Stimulated activated CD4-positive, alpha-beta T cell treated with anti-CD3 and anti-CD28 coated beads, Interleukin-2, amount 100 ng/mL, for 24 hours (primary cell): ENCODE data around the gene NME3.

Experiments used
- DNase-seq, 2 donors: peaks; one replicate each; pipeline ENCODE4 v3.0.0-alpha.2; 2020

NME3 gene

GRCh38 chr16:1792836-1793577 lies 21.7 kb upstream of the NME3 start:
- DNase-seq = no peak

- no peak for DNase-seq
These were observed 20.8 kb upstream of the NME3 start for GRCh38 chr16:1791943-1792812.

- no peak for DNase-seq
These were observed 20.1 kb upstream of the NME3 start for GRCh38 chr16:1791256-1791942.

GRCh38 chr16:1790611-1791255 lies 19.4 kb upstream of the NME3 start:
- DNase-seq = no peak

GRCh38 chr16:1790261-1790610 lies 18.9 kb upstream of the NME3 start:
- DNase-seq = no peak

- DNase-seq = no peak
These were observed 18.3 kb upstream of the NME3 start for GRCh38 chr16:1789643-1790045.

GRCh38 chr16:1788708-1789100 lies 17.4 kb upstream of the NME3 start:
- no peak for DNase-seq

- no peak for DNase-seq
These were observed 16.9 kb upstream of the NME3 start for GRCh38 chr16:1788095-1788707.

- DNase-seq = no peak
These were observed 16.2 kb upstream of the NME3 start for GRCh38 chr16:1787322-1788094.

- DNase-seq = no peak
These were observed 15.6 kb upstream of the NME3 start for GRCh38 chr16:1787056-1787321.

GRCh38 chr16:1786242-1787055 lies 15.1 kb upstream of the NME3 start:
- DNase-seq = no peak

- no peak for DNase-seq
These were observed 14.5 kb upstream of the NME3 start for GRCh38 chr16:1785846-1786170.

- no peak for DNase-seq
These were observed 13.9 kb upstream of the NME3 start for GRCh38 chr16:1784977-1785845.

GRCh38 chr16:1782408-1783264 lies 11.3 kb upstream of the NME3 start, which contains the start of the genes NUBP2 and SPSB3:
Gene NUBP2 (plus strand): TSS chr16:1782960. CDS start chr16:1783021, 61 bp downstream.
Gene SPSB3 (minus strand): TSS chr16:1782571. CDS start chr16:1781483, 1,088 bp downstream.
- peak; percentile 98 for DNase-seq

- peak; percentile 40 for DNase-seq
These were observed 10.5 kb upstream of the NME3 start for GRCh38 chr16:1781758-1782407.

- DNase-seq = no peak
These were observed 9.9 kb upstream of the NME3 start for GRCh38 chr16:1781254-1781653.

- DNase-seq = no peak
These were observed 9.3 kb upstream of the NME3 start for GRCh38 chr16:1780677-1781072.
